Upper lobe of left lung (tissue), 4 donors: Measurements from ENCODE around the gene SCRT2.

Experiments
- CTCF ChIP-seq, 6 experiments: fragments of 450-650 bp in 4 of 6; fragments of 200-600 bp in 2 of 6; sonication (generic) in 2 of 6; IDR thresholded peaks; one replicate each; pipeline ENCODE4 v1.5.1; 2016 to 2019; ENCODE audit warnings: antibody characterized with exemption in 6 of 6
- EP300 ChIP-seq, 4 donors: sonication (generic); formaldehyde crosslinking; IDR thresholded peaks; one replicate each; pipeline ENCODE4 v1.5.1; 2017; ENCODE audit warnings: antibody characterized with exemption in 4 of 4, control low read depth in 2 of 4

GRCh38 chr20:694496-694895 lies 18.9 kb upstream of the SCRT2 start:
- TF ChIP-seq CTCF (IDR thresholded peaks at IDR 0.05) (no peak), EP300 (IDR thresholded peaks at IDR 0.05) (no peak)
